ENCODE results near the gene ADGRV1.

GRCh38 chr5:90740244-90740799, 181.7 kb downstream of the ADGRV1 start:
- TF ChIP-seq GATA2 (IDR thresholded peaks at IDR 0.05; ENCODE audit: low read depth, low read length) (no peak), GATA3 (IDR thresholded peaks at IDR 0.05; ENCODE audit: low read depth, low read length) (no peak)
